Fibroblast of pulmonary artery (primary cell): ENCODE results near the gene MINDY4.

ENCODE experiments used
- DNase-seq: peaks from one replicate; pipeline ENCODE4 v3.0.0-alpha.2; 2010; ENCODE audit warnings: low read depth
- H3K4me3 ChIP-seq: replicated peaks from 2 replicates; pipeline ENCODE4 v1.5.1; 2011; ENCODE audit warnings: low read depth, mild to moderate bottlenecking, control low read depth, low read length, moderate library complexity
- TF ChIP-seq, protein P1 (sequence below): IDR thresholded peaks from 2 replicates; pipeline ENCODE4 v1.5.1; 2011; ENCODE audit warnings: mild to moderate bottlenecking, control low read depth, low read length, inconsistent platforms; ENCODE audit errors: missing control alignments

Gene MINDY4

DNA sequence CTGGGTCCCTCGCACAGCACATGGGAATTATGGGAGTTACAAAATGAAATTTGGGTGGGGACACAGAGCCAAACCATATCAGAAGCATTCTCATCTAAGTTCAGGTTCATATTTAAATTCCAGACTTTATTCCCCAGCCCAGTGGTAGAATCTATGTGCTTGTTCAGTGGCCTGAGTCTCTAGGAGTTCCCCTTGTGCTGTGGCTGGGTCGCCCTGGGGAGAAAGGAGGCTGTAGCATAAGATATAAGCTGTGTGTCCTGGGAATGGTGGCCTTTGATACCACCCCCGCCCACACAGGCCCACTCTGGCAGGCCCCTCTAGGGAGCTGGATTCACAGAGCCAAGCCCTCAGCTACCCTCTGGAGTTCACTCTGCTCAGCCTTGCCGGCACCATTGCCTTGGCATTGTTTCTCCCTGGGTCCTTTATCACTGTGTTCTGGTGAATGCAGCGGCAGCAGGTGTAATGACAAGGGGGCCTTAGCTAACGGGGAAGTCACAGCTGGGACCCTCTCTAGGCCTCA lies 64.2 kb downstream of the MINDY4 start:
- TF ChIP-seq, protein P1, sequence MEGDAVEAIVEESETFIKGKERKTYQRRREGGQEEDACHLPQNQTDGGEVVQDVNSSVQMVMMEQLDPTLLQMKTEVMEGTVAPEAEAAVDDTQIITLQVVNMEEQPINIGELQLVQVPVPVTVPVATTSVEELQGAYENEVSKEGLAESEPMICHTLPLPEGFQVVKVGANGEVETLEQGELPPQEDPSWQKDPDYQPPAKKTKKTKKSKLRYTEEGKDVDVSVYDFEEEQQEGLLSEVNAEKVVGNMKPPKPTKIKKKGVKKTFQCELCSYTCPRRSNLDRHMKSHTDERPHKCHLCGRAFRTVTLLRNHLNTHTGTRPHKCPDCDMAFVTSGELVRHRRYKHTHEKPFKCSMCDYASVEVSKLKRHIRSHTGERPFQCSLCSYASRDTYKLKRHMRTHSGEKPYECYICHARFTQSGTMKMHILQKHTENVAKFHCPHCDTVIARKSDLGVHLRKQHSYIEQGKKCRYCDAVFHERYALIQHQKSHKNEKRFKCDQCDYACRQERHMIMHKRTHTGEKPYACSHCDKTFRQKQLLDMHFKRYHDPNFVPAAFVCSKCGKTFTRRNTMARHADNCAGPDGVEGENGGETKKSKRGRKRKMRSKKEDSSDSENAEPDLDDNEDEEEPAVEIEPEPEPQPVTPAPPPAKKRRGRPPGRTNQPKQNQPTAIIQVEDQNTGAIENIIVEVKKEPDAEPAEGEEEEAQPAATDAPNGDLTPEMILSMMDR: no peak
- H3K4me3 ChIP-seq: no peak overlapping the region
- no peak for DNase-seq

DNA sequence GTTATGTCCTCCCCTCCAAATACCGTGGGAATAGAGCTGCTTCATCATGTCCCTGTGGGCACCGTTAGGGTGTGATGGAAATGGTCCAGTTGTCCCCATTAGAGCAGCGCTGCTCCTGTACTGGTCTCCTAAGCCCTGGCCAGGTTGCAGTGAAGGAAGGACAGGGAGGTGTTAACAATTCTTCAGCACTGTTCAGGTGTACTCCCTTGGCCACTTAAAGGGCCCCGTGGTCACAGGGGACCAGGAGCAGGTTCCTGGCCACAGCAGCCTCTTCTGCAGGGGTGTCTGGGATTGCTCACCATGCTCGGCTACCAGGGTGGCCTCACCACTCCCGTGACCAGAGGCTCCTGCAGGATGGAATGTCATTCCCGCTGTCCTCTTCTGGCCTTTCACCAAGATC lies 65.8 kb downstream of the MINDY4 start:
- DNase-seq: no peak
- TF ChIP-seq, protein P1: no peak
- no peak overlapping the region for H3K4me3 ChIP-seq

DNA sequence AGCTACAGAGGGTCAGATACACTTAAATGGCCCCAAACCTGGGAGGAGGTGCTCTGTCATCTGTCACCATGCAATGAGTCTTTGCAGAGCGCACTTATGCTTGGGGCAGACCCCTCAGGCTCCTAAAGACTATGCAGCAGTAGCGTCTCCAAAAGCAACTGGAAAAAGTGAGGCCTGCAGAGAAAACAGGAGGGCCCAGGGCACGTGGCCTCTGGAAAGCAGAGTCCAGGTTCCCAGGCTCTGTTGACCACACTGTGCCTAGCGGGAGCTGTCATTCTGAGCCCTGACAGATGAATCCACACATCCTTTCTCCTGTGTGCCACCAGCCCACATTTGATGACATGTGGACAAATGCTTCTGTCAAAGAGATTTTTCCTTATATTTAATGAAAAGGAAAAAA lies 66.4 kb downstream of the MINDY4 start:
- TF ChIP-seq, protein P1: no peak
- H3K4me3 ChIP-seq: no peak overlapping the region
- DNase-seq: no peak

DNA sequence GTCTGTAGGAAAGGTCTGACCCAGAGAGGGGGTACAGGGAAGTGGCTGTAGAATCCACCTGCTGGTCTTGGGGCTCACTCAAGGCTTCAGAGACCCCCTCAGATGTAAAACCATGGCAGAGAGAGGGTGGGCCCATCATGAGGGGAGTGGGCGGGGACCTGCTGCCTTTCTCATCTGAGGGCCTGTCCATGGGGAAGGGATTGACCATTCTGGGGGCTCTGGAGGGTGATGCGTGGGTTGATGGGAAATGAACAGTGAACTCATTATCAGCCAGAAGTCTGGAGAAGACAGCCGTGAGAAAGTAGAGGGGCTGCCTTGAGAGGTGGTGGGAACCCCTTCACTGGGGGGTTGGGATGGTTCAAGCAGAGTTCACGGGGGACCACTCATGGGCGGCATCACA lies 66.8 kb downstream of the MINDY4 start:
- TF ChIP-seq, protein P1: no peak
- no peak overlapping the region for H3K4me3 ChIP-seq
- DNase-seq: no peak

DNA sequence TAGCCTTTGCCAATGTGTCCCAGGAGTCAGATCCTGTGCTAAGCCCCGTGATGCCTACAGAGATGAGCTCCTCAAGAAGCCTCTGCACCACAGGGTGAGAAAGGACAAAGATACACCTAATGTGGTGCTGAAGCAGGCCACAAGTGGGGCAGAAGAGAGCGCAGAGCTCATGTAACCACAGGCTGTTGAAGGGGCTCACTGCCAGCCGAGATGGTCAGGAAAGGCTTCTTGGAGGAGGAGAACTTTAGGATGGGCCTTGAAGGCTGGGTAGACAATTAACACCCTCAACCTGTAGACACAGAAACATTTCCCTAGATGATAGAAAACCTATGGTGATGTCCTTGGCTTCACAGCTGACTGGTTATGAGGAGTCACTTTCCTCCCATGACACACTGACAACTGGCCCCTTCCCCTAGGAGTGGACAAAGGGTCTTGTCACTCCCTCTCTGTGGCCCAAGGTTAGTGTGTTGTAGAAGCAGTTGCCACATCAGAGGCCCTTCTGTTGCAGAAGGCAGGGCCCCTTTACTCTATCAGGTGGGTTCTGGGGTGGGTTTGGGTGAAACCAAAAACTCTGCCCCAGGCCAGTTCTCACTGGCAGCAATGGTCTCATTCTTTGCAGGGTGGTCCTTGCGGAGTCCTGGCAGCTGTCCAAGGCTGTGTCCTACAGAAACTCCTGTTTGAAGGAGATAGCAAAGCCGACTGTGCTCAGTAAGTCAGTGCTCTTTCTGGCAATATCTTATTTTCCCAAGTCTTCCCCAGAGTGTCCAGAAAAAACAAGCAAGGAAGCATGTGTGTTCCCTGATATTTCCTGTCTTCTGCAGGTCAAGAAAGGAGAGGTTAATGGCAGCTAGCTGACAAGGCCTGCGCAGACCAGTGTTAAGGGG lies 69.2 kb downstream of the MINDY4 start:
- DNase-seq: no peak
- TF ChIP-seq, protein P1: no peak
- no peak overlapping the region for H3K4me3 ChIP-seq

DNA sequence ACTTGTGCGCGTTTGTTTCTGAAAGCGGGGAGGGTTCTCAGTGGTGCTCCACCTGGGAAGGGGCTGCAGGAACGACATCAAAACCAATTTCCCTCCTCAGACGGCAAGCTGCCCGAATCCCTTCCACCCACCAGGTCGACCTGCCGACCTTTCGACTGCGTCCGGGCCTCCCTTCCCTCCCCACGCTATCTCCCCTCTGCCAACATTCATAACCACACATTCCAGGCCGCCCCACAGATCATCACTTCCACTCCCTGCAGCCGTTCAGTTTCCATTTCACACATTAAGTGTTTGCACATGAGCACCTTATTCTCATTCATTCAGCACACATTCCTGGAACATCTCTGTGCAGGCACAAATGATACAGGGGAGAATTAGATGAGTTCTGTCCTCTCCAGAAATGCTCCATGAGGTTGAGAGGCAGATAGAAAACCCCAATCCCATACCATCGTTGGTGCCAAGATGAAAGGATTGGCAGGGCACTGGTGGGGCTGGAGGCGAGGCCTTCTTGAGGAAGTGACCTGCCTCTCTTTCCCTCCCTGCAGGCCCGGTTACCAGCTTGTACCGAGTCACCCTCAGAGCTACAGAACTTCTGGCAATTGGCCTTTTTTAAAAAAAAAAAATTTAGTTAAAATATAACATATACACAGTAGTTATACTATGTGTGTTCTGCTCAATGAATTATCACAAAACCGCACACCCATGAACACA lies 70.0 kb downstream of the MINDY4 start:
- peak; percentile 12 for DNase-seq
- no peak overlapping the region for H3K4me3 ChIP-seq
- TF ChIP-seq, protein P1: no peak
